LNCaP clone FGC (cell line): ENCODE data around the gene CETN1.

Experiments used
- DNase-seq: peaks from one replicate; pipeline ENCODE4 v3.0.0-alpha.2; 2011; ENCODE audit warnings: low read depth
- H3K4me3 ChIP-seq: 2 replicates; pipeline ENCODE4 v1.5.1; 2011; ENCODE audit warnings: mild to moderate bottlenecking, low read depth, low read length, control low read depth
- TF ChIP-seq, protein P1 (sequence below): IDR thresholded peaks from 2 replicates; pipeline ENCODE4 v1.5.1; 2012; ENCODE audit warnings: mild to moderate bottlenecking; ENCODE audit not compliant: control insufficient read depth, insufficient read depth; ENCODE audit errors: extremely low read depth

The CETN1 gene

GRCh38 chr18:580154-580553 lies at the start of gene CETN1:
CETN1 (plus strand) TSS chr18:580380; CDS start chr18:580409, 29 bp downstream.
- no peak for DNase-seq
- TF ChIP-seq, protein P1, sequence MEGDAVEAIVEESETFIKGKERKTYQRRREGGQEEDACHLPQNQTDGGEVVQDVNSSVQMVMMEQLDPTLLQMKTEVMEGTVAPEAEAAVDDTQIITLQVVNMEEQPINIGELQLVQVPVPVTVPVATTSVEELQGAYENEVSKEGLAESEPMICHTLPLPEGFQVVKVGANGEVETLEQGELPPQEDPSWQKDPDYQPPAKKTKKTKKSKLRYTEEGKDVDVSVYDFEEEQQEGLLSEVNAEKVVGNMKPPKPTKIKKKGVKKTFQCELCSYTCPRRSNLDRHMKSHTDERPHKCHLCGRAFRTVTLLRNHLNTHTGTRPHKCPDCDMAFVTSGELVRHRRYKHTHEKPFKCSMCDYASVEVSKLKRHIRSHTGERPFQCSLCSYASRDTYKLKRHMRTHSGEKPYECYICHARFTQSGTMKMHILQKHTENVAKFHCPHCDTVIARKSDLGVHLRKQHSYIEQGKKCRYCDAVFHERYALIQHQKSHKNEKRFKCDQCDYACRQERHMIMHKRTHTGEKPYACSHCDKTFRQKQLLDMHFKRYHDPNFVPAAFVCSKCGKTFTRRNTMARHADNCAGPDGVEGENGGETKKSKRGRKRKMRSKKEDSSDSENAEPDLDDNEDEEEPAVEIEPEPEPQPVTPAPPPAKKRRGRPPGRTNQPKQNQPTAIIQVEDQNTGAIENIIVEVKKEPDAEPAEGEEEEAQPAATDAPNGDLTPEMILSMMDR: no peak
- H3K4me3 ChIP-seq: no peak within 1 kb of the TSS

- no peak for DNase-seq
- no peak overlapping the region for H3K4me3 ChIP-seq
- TF ChIP-seq, protein P1: no peak
Observed at GRCh38 chr18:532018-532417, 48.2 kb upstream of the CETN1 start.

- TF ChIP-seq, protein P1: no peak
- DNase-seq: peak; percentile 52
- H3K4me3 ChIP-seq: no peak overlapping the region
Observed at GRCh38 chr18:532632-533031, 47.5 kb upstream of the CETN1 start.

DNA sequence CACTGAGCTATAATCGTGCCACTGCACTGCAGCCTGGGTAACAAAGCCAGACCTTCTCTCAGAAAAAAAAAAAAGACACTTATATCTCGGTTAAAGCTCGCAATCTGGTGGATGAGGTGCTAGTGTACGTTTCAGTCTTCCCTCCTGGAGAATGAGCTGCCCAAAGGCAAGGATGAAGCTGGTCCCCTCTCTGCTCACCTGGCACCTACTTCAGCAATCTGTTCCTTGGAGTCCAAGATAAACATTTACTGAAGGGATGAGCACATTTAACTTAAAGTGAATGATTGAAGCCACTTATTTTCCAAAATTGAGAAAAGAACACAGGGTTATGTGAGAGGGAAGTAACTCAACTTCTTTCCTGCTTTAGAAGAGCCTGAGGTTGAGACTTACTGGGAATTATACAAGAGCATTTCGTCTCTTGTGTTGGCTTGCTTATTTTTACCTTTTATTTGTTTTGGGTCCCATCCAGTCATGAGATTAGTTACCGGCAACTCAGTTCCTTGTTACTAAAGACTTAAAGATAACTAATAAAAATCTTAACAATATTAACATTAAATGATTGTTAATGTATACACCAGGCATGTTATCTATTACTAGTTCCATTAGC lies 46.1 kb upstream of the CETN1 start:
- TF ChIP-seq, protein P1: no peak
- H3K4me3 ChIP-seq: no peak overlapping the region
- peak; percentile 78 for DNase-seq

- H3K4me3 ChIP-seq: no peak overlapping the region
- TF ChIP-seq, protein P1: no peak
- DNase-seq: no peak
Observed at GRCh38 chr18:543447-544078, 36.6 kb upstream of the CETN1 start.

DNA sequence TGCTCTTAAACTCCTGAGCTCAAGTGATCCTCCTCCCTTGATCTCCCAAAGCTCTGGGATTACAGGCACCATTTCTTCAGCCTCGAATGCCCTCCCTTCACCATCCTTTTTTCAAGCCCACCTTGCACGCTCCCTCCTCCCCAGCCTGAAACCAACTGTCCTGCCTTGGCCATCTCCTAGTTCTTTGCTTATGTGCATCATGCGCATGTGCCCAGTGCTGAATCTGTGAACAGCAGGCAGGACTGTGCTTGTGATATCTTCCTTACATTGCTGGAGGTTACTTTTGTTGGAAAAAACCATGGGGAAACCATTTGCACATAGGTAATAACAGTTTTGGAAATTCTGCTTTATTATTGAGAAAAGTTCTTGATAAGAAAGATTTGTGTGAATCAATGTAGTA lies 30.2 kb upstream of the CETN1 start:
- no peak for DNase-seq
- TF ChIP-seq, protein P1: no peak
- no peak overlapping the region for H3K4me3 ChIP-seq
